Nephron (organoid): ENCODE data around the gene BAIAP2.

Source experiments
- H3K27ac Mint-ChIP-seq, 3 experiments: 2 replicates each; pipeline ENCODE4 v1.8.0; 2020; ENCODE audit warnings: mixed read lengths in 3 of 3, mild to moderate bottlenecking in 2 of 3, moderate library complexity in 1 of 3
- H3K27me3 Mint-ChIP-seq: 2 replicates; pipeline ENCODE4 v1.8.0; 2021; ENCODE audit warnings: low read depth, mild to moderate bottlenecking, moderate library complexity, mixed read lengths
- H3K36me3 Mint-ChIP-seq: 2 replicates; pipeline ENCODE4 v1.8.0; 2020; ENCODE audit warnings: low read depth, mixed read lengths
- H3K4me1 Mint-ChIP-seq: 2 replicates; pipeline ENCODE4 v1.8.0; 2020; ENCODE audit warnings: mixed read lengths
- H3K4me3 Mint-ChIP-seq, 3 experiments: 2 replicates each; pipeline ENCODE4 v1.8.0; 2020; ENCODE audit warnings: mild to moderate bottlenecking in 3 of 3, mixed read lengths in 3 of 3, moderate library complexity in 2 of 3
- H3K9me3 Mint-ChIP-seq: 2 replicates; pipeline ENCODE4 v1.8.0; 2020; ENCODE audit warnings: mixed read lengths
- CTCF ChIP-seq, 3 experiments: fragments of 200-600 bp; sonication (generic); IDR thresholded peaks; one replicate each; pipeline ENCODE4 v1.5.0; 2021; ENCODE audit warnings: antibody characterized with exemption in 3 of 3; ENCODE audit not compliant: unreplicated experiment in 3 of 3

BAIAP2 gene

GRCh38 chr17:81070541-81071246 lies 35.7 kb downstream of the BAIAP2 start:
- Mint-ChIP-seq H3K27me3 (peaks cover 3% of the 10 kb centered on the region), H3K36me3 (peaks cover 3% of the 10 kb centered on the region), H3K27ac (no peak overlapping the region), H3K4me3 (no peak overlapping the region), H3K4me1 (peaks cover 6% of the 10 kb centered on the region), H3K9me3 (no peaks in the 10 kb centered on the region)
- no peak for TF ChIP-seq CTCF (IDR thresholded peaks at IDR 0.05; ENCODE audit: unreplicated experiment in 3 of 3)

GRCh38 chr17:81071761-81072741 lies 37.1 kb downstream of the BAIAP2 start:
- no peak for TF ChIP-seq CTCF (IDR thresholded peaks at IDR 0.05; ENCODE audit: unreplicated experiment in 3 of 3)
- no peak overlapping the region for H3K4me3 Mint-ChIP-seq
- no peaks in the 10 kb centered on the region for H3K9me3 Mint-ChIP-seq
- peaks cover 3% of the 10 kb centered on the region for H3K27me3 Mint-ChIP-seq
- peaks cover 3% of the 10 kb centered on the region for H3K36me3 Mint-ChIP-seq
- peak overlapping the region in 2 of 3 experiments; percentile 26 to 84 for H3K27ac Mint-ChIP-seq
- peaks cover 6% of the 10 kb centered on the region for H3K4me1 Mint-ChIP-seq

GRCh38 chr17:81073967-81074839 lies 39.3 kb downstream of the BAIAP2 start:
- H3K27me3 Mint-ChIP-seq, result peaks cover 3% of the 10 kb centered on the region
- peaks cover 6% of the 10 kb centered on the region for H3K4me1 Mint-ChIP-seq
- no peak overlapping the region for H3K4me3 Mint-ChIP-seq
- no peak overlapping the region for H3K27ac Mint-ChIP-seq
- no peaks in the 10 kb centered on the region for H3K9me3 Mint-ChIP-seq
- TF ChIP-seq CTCF (IDR thresholded peaks at IDR 0.05; ENCODE audit: unreplicated experiment in 3 of 3), result no peak
- peaks cover 3% of the 10 kb centered on the region for H3K36me3 Mint-ChIP-seq

GRCh38 chr17:81074875-81075274 lies 39.9 kb downstream of the BAIAP2 start:
- Mint-ChIP-seq H3K4me3 (no peak overlapping the region), H3K4me1 (peaks cover 10% of the 10 kb centered on the region), H3K9me3 (no peaks in the 10 kb centered on the region), H3K27ac (no peak overlapping the region), H3K27me3 (peaks cover 3% of the 10 kb centered on the region), H3K36me3 (peaks cover 1% of the 10 kb centered on the region)
- TF ChIP-seq CTCF (IDR thresholded peaks at IDR 0.05; ENCODE audit: unreplicated experiment in 3 of 3), result no peak

- no peak for TF ChIP-seq CTCF (IDR thresholded peaks at IDR 0.05; ENCODE audit: unreplicated experiment in 3 of 3)
- Mint-ChIP-seq H3K9me3 (no peaks in the 10 kb centered on the region), H3K27me3 (peaks cover 3% of the 10 kb centered on the region), H3K4me1 (peaks cover 10% of the 10 kb centered on the region), H3K4me3 (no peak overlapping the region), H3K27ac (no peak overlapping the region), H3K36me3 (no peaks in the 10 kb centered on the region)
Measured at GRCh38 chr17:81075307-81075706, 40.4 kb downstream of the BAIAP2 start.
